K562 (cell line): ENCODE data around the gene IPP. TPM values are rescaled to one million over a fixed set of nuclear protein-coding genes. Genes with fewer than 3 reads are reported as not detected.

Source experiments
- ATAC-seq: fragments of 200-7000 bp; cut with Tn5 transposase; 3 replicates; pipeline ENCODE4 v1.9.1; 2020; ENCODE audit warnings: moderate library complexity
- BruUV-seq: library from RNA; stranded (reverse); fragments of 400-500 nt; replicated peaks from 2 replicates; lab custom pipeline; 2021; lab: Mats Ljungman, UMichigan
- CTCF ChIA-PET: fragments of 300-600 bp; formaldehyde crosslinking; extraction: SDS; loops from one replicate; lab custom pipeline; 2021; ENCODE audit warnings: low intra/inter-chr PET ratio; lab: Yijun Ruan, JAX
- POLR2A ChIA-PET: fragments of 300-600, 350-650 bp; sonication (Branson Sonifier 250); formaldehyde crosslinking; extraction: SDS; loops from one replicate; lab custom pipeline; 2021; ENCODE audit warnings: antibody characterized with exemption, inconsistent platforms; lab: Yijun Ruan, JAX
- DNase-seq, 4 experiments: peaks; one replicate each; pipeline versions ENCODE4 v3.0.0 to v3.0.0-alpha.2; 2011 to 2018; ENCODE audit warnings: low spot score in 3 of 4, mixed read lengths in 3 of 4; ENCODE audit errors: extremely low read depth in 1 of 4
- FAIRE-seq: peaks from 2 replicates; lab custom pipeline; 2011; peaks lifted over from hg19 to GRCh38; lab: Jason Lieb, UNC
- H2AFZ ChIP-seq: 2 replicates; pipeline ENCODE4 v1.6.0; 2011; ENCODE audit warnings: low read depth, low read length, control low read depth, inconsistent platforms
- H3K27ac ChIP-seq: fragments of 200-600 bp; 3 replicates; pipeline ENCODE4 v1.8.0; 2011; ENCODE audit warnings: low read depth, mild to moderate bottlenecking, control low read depth, inconsistent platforms, low read length, moderate library complexity, mixed read lengths; ENCODE audit errors: extremely low read depth
- H3K27me3 ChIP-seq, 2 experiments: fragments of 300-600 bp in 1 of 2; 2 replicates in 1 of 2; 3 replicates in 1 of 2; pipeline versions ENCODE4 v1.6.0 to v1.8.0; 2011; ENCODE audit warnings: inconsistent platforms in 2 of 2, low read length in 2 of 2, mild to moderate bottlenecking in 1 of 2, mixed read lengths in 1 of 2, moderate library complexity in 1 of 2; ENCODE audit not compliant: control insufficient read depth in 2 of 2, insufficient read depth in 2 of 2
- H3K36me3 ChIP-seq: fragments of 300-600 bp; 3 replicates; pipeline ENCODE4 v1.8.0; 2011; ENCODE audit warnings: mild to moderate bottlenecking, low read length, inconsistent platforms; ENCODE audit not compliant: control insufficient read depth, insufficient read depth
- H3K4me1 ChIP-seq, 2 experiments: fragments of 200-600 bp in 1 of 2; replicated peaks in 1 of 2; 2 replicates in 1 of 2; 3 replicates in 1 of 2; pipeline versions ENCODE4 v1.5.1 to v1.8.0; 2011; ENCODE audit warnings: inconsistent platforms in 2 of 2, low read length in 2 of 2, mild to moderate bottlenecking in 1 of 2, mixed read lengths in 1 of 2, moderate library complexity in 1 of 2; ENCODE audit not compliant: control insufficient read depth in 2 of 2, insufficient read depth in 2 of 2
- H3K4me2 ChIP-seq: 2 replicates; pipeline ENCODE4 v1.6.1; 2011; ENCODE audit warnings: low read length, control low read depth, inconsistent platforms, mixed read lengths; ENCODE audit not compliant: insufficient read depth
- H3K4me3 ChIP-seq: fragments of 200-600 bp; sonication (generic), shearing (Covaris generic); 2 replicates; pipeline ENCODE4 v1.5.1; 2016; ENCODE audit warnings: control low read depth, inconsistent platforms
- H3K79me2 ChIP-seq: fragments of 200-600 bp; 3 replicates; pipeline ENCODE4 v1.8.0; 2011; ENCODE audit warnings: low read length, inconsistent platforms; ENCODE audit not compliant: control insufficient read depth, insufficient read depth
- H3K9ac ChIP-seq, 2 experiments: 2 replicates each; pipeline versions ENCODE4 v1.6.0 to v1.6.1; 2011; ENCODE audit warnings: low read depth in 2 of 2, low read length in 2 of 2, control low read depth in 1 of 2, inconsistent platforms in 1 of 2, mild to moderate bottlenecking in 1 of 2, mixed read lengths in 1 of 2; ENCODE audit not compliant: insufficient read depth in 1 of 2
- H3K9me1 ChIP-seq: one replicate; pipeline ENCODE4 v1.6.0; 2011; ENCODE audit warnings: inconsistent platforms, mild to moderate bottlenecking, low read length, moderate library complexity; ENCODE audit not compliant: control insufficient read depth, insufficient read depth
- H3K9me3 ChIP-seq: replicated peaks from 2 replicates; pipeline ENCODE4 v1.5.1; 2011; ENCODE audit warnings: low read depth, low read length, inconsistent platforms; ENCODE audit not compliant: control insufficient read depth, insufficient read depth
- H4K20me1 ChIP-seq: replicated peaks from 2 replicates; pipeline ENCODE4 v1.6.1; 2011; ENCODE audit warnings: low read length, inconsistent platforms, mixed read lengths; ENCODE audit not compliant: control insufficient read depth, insufficient read depth
- BRF2 ChIP-seq: IDR thresholded peaks from 3 replicates; pipeline ENCODE4 v1.6.1; 2011; ENCODE audit warnings: borderline replicate concordance, mild to moderate bottlenecking; ENCODE audit not compliant: insufficient read length, insufficient read depth
- HDAC2 ChIP-seq: fragments of 450-650 bp; IDR thresholded peaks from 2 replicates; pipeline ENCODE4 v1.6.1; 2016; ENCODE audit warnings: mild to moderate bottlenecking
- LCOR ChIP-seq: sonication (generic); formaldehyde crosslinking; IDR thresholded peaks from 2 replicates; pipeline ENCODE4 v1.8.0; 2022; ENCODE audit warnings: mild to moderate bottlenecking, missing genetic modification reagents
- NFIC ChIP-seq: fragments of 450-650 bp; IDR thresholded peaks from 2 replicates; pipeline ENCODE4 v1.6.1; 2017; ENCODE audit warnings: mild to moderate bottlenecking, inconsistent platforms
- U2AF1 ChIP-seq: fragments of 200-400 bp; formaldehyde crosslinking; optimal IDR thresholded peaks from 2 replicates; pipeline ENCODE3; 2017; ENCODE audit warnings: mild to moderate bottlenecking, low read depth, low read length, moderate library complexity
- ZKSCAN1 ChIP-seq: fragments of 150-350 bp; IDR thresholded peaks from 2 replicates; pipeline ENCODE4 v1.6.1; 2016; ENCODE audit warnings: low read depth, low read length
- ZNF354B ChIP-seq: fragments of 250-450 bp; sonication (Bioruptor Pico); IDR thresholded peaks from 2 replicates; pipeline ENCODE4 v1.4.0; 2020
- WGBS: fragments of 100-300 bp; shearing (Covaris generic); methylation state at CpG from one replicate; pipeline ENCODE4 v1.1.6; 2016; ENCODE audit warnings: low coverage, mixed read lengths; ENCODE audit not compliant: insufficient coverage; ENCODE audit errors: missing lambda C conversion rate; 5-methylcytosine and 5-hydroxymethylcytosine counted together
- in situ Hi-C: fragments of 300-500 bp; cut with MboI; formaldehyde crosslinking; loops from 4 replicates; pipeline ENCODE4 v1.15.0; 2018; ENCODE audit warnings: inconsistent platforms, mixed read lengths
- intact Hi-C: fragments of 100-400 bp; cut with micrococcal nuclease; formaldehyde crosslinking; loops from 2 replicates; pipeline ENCODE4 v1.14.2; 2022
- polyA plus RNA-seq, 8 experiments: library from polyadenylated mRNA; depleted of rRNA in 4 of 8; stranded (reverse) in 5 of 8; unstranded in 3 of 8; fragments of >200 nt; fragmentation: Nextera tagmentation in 2 of 8; fragmentation: Illumina TruSeq in 1 of 8; extraction: Ambion mirVana in 2 of 8; extraction: Trizol in 1 of 8; gene quantifications; 2 replicates each; pipeline versions ENCODE4 v1.2.1 to v1.2.3, GENCODE V29; 2011 to 2014; ENCODE audit warnings: inconsistent platforms in 1 of 8, missing spikeins in 1 of 8
- total RNA-seq, 7 experiments: library from RNA; depleted of rRNA in 6 of 7; stranded (reverse); fragments of >200 nt in 6 of 7; fragmentation: Illumina TruSeq in 2 of 7; extraction: Trizol in 2 of 7; gene quantifications; 2 replicates each; pipeline versions ENCODE4 v1.2.1 to v1.2.3, GENCODE V29; 2011 to 2021; ENCODE audit warnings: low replicate concordance in 1 of 7
- TF ChIP-seq, protein P1 (sequence below): fragments of 200-600 bp; sonication (generic); IDR thresholded peaks from one replicate; pipeline ENCODE4 v1.6.1; 2012; ENCODE audit warnings: mild to moderate bottlenecking, low read depth, low read length, inconsistent platforms

Gene IPP
- total and polyA plus RNA-seq, 9 of the 15 experiments (the other 6 are each of a cell fraction or from before 2014, with no cell fraction given) = 6.9 to 15.1 (median 9.7) TPM

DNA sequence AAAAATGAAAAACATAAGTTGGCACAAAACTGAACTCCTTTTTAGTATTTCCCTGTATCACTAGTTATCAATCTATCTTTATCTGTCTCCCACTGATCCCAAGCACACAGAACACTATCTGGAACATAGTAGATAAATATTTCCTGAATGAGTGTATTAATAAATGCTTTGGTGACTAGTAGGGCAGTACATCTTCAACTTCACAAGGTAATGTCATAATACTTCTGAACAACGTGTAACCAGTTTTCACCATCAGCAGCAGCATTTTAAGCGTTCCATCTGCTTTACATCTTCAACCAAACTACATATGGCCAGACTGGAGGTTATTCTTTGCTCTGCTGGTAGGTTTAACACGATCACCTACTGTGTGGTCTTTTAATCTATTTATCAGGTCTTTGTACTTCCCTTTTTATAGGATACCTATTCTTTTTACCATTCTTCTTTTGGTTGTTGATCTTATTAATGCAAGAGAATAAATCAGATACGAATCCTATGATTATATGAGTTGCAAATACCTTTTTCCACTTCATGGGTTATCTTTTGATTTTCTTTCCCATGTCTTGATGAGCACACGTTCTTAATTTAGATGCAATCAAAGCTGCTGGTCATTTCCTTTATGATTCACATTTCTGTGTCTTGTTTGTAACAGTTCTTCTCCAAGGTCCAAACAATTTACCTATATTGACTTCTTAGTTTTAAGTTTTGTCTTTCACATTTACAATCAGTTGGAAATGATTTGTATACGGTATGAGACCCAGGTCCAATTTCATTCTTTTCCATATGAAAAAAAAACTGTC is 80.4 kb downstream of the IPP start:
- H3K79me2 ChIP-seq = peaks cover 98% of the 10 kb centered on the region
- no peak for ATAC-seq
- H3K4me3 ChIP-seq = no peak overlapping the region
- H3K27ac ChIP-seq = no peak overlapping the region
- H3K27me3 ChIP-seq = no peaks in the 10 kb centered on the region
- H3K9me1 ChIP-seq = no peaks in the 10 kb centered on the region
- H3K36me3 ChIP-seq = peaks cover 46% of the 10 kb centered on the region; the same call in 2 of the 3 replicates
- BruUV-seq = TSS peak; percentile 4
- TF ChIP-seq NFIC (no peak), U2AF1 (no peak), ZKSCAN1 (0 out of 2 replicates have a peak, but pooled peaks have one; percentile 18), HDAC2 (no peak), ZNF354B (CRISPR knock-in tag) (no peak), LCOR (CRISPR knock-in tag) (no peak), BRF2 (no peak)
- TF ChIP-seq, protein P1, sequence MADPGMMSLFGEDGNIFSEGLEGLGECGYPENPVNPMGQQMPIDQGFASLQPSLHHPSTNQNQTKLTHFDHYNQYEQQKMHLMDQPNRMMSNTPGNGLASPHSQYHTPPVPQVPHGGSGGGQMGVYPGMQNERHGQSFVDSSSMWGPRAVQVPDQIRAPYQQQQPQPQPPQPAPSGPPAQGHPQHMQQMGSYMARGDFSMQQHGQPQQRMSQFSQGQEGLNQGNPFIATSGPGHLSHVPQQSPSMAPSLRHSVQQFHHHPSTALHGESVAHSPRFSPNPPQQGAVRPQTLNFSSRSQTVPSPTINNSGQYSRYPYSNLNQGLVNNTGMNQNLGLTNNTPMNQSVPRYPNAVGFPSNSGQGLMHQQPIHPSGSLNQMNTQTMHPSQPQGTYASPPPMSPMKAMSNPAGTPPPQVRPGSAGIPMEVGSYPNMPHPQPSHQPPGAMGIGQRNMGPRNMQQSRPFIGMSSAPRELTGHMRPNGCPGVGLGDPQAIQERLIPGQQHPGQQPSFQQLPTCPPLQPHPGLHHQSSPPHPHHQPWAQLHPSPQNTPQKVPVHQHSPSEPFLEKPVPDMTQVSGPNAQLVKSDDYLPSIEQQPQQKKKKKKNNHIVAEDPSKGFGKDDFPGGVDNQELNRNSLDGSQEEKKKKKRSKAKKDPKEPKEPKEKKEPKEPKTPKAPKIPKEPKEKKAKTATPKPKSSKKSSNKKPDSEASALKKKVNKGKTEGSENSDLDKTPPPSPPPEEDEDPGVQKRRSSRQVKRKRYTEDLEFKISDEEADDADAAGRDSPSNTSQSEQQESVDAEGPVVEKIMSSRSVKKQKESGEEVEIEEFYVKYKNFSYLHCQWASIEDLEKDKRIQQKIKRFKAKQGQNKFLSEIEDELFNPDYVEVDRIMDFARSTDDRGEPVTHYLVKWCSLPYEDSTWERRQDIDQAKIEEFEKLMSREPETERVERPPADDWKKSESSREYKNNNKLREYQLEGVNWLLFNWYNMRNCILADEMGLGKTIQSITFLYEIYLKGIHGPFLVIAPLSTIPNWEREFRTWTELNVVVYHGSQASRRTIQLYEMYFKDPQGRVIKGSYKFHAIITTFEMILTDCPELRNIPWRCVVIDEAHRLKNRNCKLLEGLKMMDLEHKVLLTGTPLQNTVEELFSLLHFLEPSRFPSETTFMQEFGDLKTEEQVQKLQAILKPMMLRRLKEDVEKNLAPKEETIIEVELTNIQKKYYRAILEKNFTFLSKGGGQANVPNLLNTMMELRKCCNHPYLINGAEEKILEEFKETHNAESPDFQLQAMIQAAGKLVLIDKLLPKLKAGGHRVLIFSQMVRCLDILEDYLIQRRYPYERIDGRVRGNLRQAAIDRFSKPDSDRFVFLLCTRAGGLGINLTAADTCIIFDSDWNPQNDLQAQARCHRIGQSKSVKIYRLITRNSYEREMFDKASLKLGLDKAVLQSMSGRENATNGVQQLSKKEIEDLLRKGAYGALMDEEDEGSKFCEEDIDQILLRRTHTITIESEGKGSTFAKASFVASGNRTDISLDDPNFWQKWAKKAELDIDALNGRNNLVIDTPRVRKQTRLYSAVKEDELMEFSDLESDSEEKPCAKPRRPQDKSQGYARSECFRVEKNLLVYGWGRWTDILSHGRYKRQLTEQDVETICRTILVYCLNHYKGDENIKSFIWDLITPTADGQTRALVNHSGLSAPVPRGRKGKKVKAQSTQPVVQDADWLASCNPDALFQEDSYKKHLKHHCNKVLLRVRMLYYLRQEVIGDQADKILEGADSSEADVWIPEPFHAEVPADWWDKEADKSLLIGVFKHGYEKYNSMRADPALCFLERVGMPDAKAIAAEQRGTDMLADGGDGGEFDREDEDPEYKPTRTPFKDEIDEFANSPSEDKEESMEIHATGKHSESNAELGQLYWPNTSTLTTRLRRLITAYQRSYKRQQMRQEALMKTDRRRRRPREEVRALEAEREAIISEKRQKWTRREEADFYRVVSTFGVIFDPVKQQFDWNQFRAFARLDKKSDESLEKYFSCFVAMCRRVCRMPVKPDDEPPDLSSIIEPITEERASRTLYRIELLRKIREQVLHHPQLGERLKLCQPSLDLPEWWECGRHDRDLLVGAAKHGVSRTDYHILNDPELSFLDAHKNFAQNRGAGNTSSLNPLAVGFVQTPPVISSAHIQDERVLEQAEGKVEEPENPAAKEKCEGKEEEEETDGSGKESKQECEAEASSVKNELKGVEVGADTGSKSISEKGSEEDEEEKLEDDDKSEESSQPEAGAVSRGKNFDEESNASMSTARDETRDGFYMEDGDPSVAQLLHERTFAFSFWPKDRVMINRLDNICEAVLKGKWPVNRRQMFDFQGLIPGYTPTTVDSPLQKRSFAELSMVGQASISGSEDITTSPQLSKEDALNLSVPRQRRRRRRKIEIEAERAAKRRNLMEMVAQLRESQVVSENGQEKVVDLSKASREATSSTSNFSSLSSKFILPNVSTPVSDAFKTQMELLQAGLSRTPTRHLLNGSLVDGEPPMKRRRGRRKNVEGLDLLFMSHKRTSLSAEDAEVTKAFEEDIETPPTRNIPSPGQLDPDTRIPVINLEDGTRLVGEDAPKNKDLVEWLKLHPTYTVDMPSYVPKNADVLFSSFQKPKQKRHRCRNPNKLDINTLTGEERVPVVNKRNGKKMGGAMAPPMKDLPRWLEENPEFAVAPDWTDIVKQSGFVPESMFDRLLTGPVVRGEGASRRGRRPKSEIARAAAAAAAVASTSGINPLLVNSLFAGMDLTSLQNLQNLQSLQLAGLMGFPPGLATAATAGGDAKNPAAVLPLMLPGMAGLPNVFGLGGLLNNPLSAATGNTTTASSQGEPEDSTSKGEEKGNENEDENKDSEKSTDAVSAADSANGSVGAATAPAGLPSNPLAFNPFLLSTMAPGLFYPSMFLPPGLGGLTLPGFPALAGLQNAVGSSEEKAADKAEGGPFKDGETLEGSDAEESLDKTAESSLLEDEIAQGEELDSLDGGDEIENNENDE = no peak
- no peaks in the 10 kb centered on the region for H3K9me3 ChIP-seq
- H4K20me1 ChIP-seq = peaks cover 11% of the 10 kb centered on the region
- ChIA-PET CTCF (no interaction called here), POLR2A (interaction anchor here (0.6 to 8.9 kb wide), 7 partner anchors 9 to 135 kb away, joined by 3 to 95 read pairs (median 5); partner anchors contain the start of gene GPBP1L1)
- intact Hi-C loops = no loop called here
- no peak for DNase-seq
- H3K4me1 ChIP-seq = peaks cover 0 to 3% of the 10 kb centered on the region in 2 experiments; a peak in 1 of 5 replicates
- FAIRE-seq = no peak
- no peak overlapping the region for H3K4me2 ChIP-seq
- no peak overlapping the region for H3K9ac ChIP-seq
- 66% methylated on average over 6 of the region's 6 CpGs for WGBS
- in situ Hi-C loops = no loop called here
- no peak overlapping the region for H2AFZ ChIP-seq
